HepG2 (cell line): ENCODE results near the gene SOX9. TPM values are rescaled to one million over a fixed set of nuclear protein-coding genes. Genes with fewer than 3 reads are reported as not detected.
A peak's percentile ranks its signal among the peaks of the same experiment; 100 is the strongest.

Source experiments
- MAFK ChIP-seq, 2 experiments: IDR thresholded peaks in 1 of 2; conservative IDR thresholded peaks in 1 of 2; 2 replicates each; pipeline ENCODE4 v1.6.1; 2011; ENCODE audit warnings: improper control_type of control experiment in 2 of 2, low read length in 2 of 2
- THAP11 ChIP-seq: IDR thresholded peaks from 2 replicates; pipeline ENCODE4 v1.6.1; 2016; ENCODE audit warnings: missing biosample characterization, missing genetic modification reagents
- polyA plus RNA-seq, 8 experiments: library from polyadenylated mRNA; depleted of rRNA in 3 of 8; stranded (reverse) in 7 of 8; unstranded in 1 of 8; fragments of >200 nt; fragmentation: Illumina TruSeq in 4 of 8; extraction: Trizol in 4 of 8; gene quantifications; 2 replicates each; pipeline versions ENCODE4 v1.2.1 to v1.2.3, GENCODE V29; 2011 to 2016; ENCODE audit warnings: low read depth in 4 of 8, missing spikeins in 1 of 8, mixed read lengths in 1 of 8; ENCODE audit not compliant: insufficient read depth in 1 of 8
- total RNA-seq, 5 experiments: library from RNA; depleted of rRNA; stranded (reverse); fragments of >200 nt; fragmentation: Illumina TruSeq; extraction: Trizol; gene quantifications; 2 replicates each; pipeline ENCODE4 v1.2.3, GENCODE V29; 2016; ENCODE audit warnings: low read depth in 1 of 5
- TF ChIP-seq, protein P1 (sequence below): sonication (generic); formaldehyde crosslinking; IDR thresholded peaks from one replicate; pipeline ENCODE4 v1.5.1; 2020; ENCODE audit warnings: mild to moderate bottlenecking, missing genetic modification reagents; ENCODE audit errors: not compliant biosample characterization
- TF ChIP-seq, protein P2 (sequence below), 2 experiments: fragments of 450-650 bp in 1 of 2; sonication (generic) in 1 of 2; formaldehyde crosslinking in 1 of 2; IDR thresholded peaks; 2 replicates each; pipeline versions ENCODE4 v1.6.1 to v1.8.0; 2016 to 2022; ENCODE audit warnings: antibody characterized with exemption in 1 of 2, mild to moderate bottlenecking in 1 of 2, missing genetic modification reagents in 1 of 2
- TF ChIP-seq, protein P3 (sequence below): sonication (generic); formaldehyde crosslinking; conservative IDR thresholded peaks from 2 replicates; pipeline ENCODE4 v1.4.0; 2020; ENCODE audit warnings: mild to moderate bottlenecking, missing genetic modification reagents, moderate library complexity

Gene SOX9
- total and polyA plus RNA-seq, 2 of the 13 experiments (the other 11 are each of a cell fraction or from before 2014, with no cell fraction given): 16.1 to 27.6 TPM

DNA sequence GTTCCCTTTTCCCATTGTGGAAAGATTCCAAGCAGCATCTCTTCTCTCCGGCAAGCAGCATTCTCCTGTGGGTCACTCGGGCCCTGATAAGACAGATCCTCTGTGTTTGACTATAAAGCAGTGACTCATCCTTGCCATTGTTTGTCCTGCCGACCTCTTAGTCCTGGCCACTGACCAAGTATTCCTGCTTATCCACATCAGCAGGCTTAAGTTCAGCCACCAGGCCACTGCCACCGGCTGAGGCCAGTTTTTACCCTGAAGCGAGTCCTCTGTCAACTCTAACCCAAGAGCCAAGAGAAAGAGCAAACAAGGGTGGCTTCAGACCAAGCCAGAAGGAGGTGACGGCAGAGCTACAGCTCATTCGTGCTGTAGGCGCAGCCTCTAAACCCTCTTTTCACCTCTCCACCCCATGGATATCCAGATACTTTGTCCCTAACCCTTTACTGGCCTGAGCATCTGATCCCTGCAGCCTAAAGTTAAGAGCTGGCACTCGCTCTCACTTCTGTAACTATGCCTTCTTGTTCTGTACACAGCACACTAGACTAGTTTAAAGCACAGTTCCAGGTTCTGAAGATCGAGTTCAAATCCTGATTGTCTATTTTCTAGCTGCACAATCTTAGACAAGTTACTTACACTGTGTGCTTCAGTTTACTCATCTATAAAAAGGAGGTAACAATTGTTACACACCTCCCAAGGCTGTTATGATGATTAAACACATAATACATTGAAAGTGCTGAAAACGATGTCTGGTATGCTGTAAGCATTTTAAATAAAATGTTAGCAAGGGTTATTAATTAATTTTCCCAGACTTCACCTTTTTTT, 31.0 kb downstream of the SOX9 start (continued):
- TF ChIP-seq, protein P1, sequence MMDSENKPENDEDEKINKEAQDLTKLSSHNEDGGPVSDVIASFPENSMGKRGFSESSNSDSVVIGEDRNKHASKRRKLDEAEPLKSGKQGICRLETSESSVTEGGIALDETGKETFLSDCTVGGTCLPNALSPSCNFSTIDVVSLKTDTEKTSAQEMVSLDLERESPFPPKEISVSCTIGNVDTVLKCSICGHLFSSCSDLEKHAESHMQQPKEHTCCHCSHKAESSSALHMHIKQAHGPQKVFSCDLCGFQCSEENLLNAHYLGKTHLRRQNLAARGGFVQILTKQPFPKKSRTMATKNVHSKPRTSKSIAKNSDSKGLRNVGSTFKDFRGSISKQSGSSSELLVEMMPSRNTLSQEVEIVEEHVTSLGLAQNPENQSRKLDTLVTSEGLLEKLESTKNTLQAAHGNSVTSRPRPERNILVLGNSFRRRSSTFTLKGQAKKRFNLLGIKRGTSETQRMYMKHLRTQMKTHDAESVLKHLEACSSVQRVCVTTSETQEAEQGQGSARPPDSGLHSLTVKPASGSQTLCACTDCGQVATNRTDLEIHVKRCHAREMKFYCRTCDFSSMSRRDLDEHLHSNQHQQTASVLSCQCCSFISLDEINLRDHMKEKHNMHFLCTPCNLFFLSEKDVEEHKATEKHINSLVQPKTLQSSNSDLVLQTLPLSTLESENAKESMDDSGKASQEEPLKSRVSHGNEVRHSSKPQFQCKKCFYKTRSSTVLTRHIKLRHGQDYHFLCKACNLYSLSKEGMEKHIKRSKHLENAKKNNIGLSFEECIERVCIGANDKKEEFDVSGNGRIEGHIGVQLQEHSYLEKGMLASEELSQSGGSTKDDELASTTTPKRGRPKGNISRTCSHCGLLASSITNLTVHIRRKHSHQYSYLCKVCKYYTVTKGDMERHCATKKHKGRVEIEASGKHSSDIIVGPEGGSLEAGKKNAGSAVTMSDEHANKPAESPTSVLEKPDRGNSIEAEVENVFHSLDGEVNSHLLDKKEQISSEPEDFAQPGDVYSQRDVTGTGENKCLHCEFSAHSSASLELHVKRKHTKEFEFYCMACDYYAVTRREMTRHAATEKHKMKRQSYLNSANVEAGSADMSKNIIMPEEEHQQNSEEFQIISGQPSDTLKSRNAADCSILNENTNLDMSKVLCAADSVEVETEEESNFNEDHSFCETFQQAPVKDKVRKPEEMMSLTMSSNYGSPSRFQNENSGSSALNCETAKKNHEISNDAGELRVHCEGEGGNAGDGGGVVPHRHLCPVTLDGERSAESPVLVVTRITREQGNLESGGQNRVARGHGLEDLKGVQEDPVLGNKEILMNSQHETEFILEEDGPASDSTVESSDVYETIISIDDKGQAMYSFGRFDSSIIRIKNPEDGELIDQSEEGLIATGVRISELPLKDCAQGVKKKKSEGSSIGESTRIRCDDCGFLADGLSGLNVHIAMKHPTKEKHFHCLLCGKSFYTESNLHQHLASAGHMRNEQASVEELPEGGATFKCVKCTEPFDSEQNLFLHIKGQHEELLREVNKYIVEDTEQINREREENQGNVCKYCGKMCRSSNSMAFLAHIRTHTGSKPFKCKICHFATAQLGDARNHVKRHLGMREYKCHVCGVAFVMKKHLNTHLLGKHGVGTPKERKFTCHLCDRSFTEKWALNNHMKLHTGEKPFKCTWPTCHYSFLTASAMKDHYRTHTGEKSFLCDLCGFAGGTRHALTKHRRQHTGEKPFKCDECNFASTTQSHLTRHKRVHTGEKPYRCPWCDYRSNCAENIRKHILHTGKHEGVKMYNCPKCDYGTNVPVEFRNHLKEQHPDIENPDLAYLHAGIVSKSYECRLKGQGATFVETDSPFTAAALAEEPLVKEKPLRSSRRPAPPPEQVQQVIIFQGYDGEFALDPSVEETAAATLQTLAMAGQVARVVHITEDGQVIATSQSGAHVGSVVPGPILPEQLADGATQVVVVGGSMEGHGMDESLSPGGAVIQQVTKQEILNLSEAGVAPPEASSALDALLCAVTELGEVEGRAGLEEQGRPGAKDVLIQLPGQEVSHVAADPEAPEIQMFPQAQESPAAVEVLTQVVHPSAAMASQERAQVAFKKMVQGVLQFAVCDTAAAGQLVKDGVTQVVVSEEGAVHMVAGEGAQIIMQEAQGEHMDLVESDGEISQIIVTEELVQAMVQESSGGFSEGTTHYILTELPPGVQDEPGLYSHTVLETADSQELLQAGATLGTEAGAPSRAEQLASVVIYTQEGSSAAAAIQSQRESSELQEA (CRISPR knock-in tag): no peak
- TF ChIP-seq, protein P2, sequence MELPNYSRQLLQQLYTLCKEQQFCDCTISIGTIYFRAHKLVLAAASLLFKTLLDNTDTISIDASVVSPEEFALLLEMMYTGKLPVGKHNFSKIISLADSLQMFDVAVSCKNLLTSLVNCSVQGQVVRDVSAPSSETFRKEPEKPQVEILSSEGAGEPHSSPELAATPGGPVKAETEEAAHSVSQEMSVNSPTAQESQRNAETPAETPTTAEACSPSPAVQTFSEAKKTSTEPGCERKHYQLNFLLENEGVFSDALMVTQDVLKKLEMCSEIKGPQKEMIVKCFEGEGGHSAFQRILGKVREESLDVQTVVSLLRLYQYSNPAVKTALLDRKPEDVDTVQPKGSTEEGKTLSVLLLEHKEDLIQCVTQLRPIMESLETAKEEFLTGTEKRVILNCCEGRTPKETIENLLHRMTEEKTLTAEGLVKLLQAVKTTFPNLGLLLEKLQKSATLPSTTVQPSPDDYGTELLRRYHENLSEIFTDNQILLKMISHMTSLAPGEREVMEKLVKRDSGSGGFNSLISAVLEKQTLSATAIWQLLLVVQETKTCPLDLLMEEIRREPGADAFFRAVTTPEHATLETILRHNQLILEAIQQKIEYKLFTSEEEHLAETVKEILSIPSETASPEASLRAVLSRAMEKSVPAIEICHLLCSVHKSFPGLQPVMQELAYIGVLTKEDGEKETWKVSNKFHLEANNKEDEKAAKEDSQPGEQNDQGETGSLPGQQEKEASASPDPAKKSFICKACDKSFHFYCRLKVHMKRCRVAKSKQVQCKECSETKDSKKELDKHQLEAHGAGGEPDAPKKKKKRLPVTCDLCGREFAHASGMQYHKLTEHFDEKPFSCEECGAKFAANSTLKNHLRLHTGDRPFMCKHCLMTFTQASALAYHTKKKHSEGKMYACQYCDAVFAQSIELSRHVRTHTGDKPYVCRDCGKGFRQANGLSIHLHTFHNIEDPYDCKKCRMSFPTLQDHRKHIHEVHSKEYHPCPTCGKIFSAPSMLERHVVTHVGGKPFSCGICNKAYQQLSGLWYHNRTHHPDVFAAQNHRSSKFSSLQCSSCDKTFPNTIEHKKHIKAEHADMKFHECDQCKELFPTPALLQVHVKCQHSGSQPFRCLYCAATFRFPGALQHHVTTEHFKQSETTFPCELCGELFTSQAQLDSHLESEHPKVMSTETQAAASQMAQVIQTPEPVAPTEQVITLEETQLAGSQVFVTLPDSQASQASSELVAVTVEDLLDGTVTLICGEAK (IDR thresholded peaks at IDR 0.05): no peak
- TF ChIP-seq, protein P2 (CRISPR knock-in tag; IDR thresholded peaks at IDR 0.05): no peak
- peak in 1 of 2 experiments; percentile 46; a peak in 2 of 4 replicates for TF ChIP-seq MAFK (conservative IDR thresholded peaks at IDR 0.05 in 1 of 2, IDR thresholded peaks at IDR 0.05 in 1 of 2; ENCODE audit: low read length in 2 of 2)
- TF ChIP-seq THAP11: peak; percentile 51; the same call in 1 of the 2 replicates
- TF ChIP-seq, protein P3, sequence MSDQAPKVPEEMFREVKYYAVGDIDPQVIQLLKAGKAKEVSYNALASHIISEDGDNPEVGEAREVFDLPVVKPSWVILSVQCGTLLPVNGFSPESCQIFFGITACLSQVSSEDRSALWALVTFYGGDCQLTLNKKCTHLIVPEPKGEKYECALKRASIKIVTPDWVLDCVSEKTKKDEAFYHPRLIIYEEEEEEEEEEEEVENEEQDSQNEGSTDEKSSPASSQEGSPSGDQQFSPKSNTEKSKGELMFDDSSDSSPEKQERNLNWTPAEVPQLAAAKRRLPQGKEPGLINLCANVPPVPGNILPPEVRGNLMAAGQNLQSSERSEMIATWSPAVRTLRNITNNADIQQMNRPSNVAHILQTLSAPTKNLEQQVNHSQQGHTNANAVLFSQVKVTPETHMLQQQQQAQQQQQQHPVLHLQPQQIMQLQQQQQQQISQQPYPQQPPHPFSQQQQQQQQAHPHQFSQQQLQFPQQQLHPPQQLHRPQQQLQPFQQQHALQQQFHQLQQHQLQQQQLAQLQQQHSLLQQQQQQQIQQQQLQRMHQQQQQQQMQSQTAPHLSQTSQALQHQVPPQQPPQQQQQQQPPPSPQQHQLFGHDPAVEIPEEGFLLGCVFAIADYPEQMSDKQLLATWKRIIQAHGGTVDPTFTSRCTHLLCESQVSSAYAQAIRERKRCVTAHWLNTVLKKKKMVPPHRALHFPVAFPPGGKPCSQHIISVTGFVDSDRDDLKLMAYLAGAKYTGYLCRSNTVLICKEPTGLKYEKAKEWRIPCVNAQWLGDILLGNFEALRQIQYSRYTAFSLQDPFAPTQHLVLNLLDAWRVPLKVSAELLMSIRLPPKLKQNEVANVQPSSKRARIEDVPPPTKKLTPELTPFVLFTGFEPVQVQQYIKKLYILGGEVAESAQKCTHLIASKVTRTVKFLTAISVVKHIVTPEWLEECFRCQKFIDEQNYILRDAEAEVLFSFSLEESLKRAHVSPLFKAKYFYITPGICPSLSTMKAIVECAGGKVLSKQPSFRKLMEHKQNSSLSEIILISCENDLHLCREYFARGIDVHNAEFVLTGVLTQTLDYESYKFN (CRISPR knock-in tag): peak; percentile 61; the same call in 1 of the 2 replicates
